HEK293 (cell line): ENCODE measurements around the gene UST.
A peak's percentile ranks its signal among the peaks of the same experiment; 100 is the strongest.

Experiments
- CTCF ChIA-PET: fragments of 350-600 bp; formaldehyde crosslinking; extraction: SDS; loops from one replicate; lab custom pipeline; 2021; ENCODE audit warnings: antibody characterized with exemption; lab: Yijun Ruan, JAX
- POLR2A ChIA-PET: fragments of 300-600 bp; formaldehyde crosslinking; extraction: SDS; loops from one replicate; lab custom pipeline; 2020; ENCODE audit warnings: antibody characterized with exemption, inconsistent platforms; lab: Yijun Ruan, JAX
- H3K27ac ChIP-seq: fragments of 200-500 bp; sonication (Bioruptor generic); 2 replicates; pipeline ENCODE4 v1.5.1; 2014; ENCODE audit warnings: low read depth, low read length, control low read depth, inconsistent platforms; ENCODE audit errors: extremely low read depth
- H3K36me3 ChIP-seq, 2 experiments: fragments of 200-500 bp in 1 of 2; sonication (Bioruptor generic) in 1 of 2; 1 replicate in 1 of 2; 2 replicates in 1 of 2; pipeline ENCODE4 v1.5.1; 2014 to 2017; ENCODE audit warnings: inconsistent platforms in 2 of 2, low read length in 2 of 2; ENCODE audit not compliant: control insufficient read depth in 2 of 2, insufficient read depth in 1 of 2
- H3K4me1 ChIP-seq: fragments of 200-500 bp; sonication (Bioruptor generic); 2 replicates; pipeline ENCODE4 v1.5.1; 2014; ENCODE audit warnings: mild to moderate bottlenecking, low read length, inconsistent platforms; ENCODE audit not compliant: control insufficient read depth, insufficient read depth
- H3K4me3 ChIP-seq: 2 replicates; pipeline ENCODE4 v1.5.1; 2011; ENCODE audit warnings: low read depth, mild to moderate bottlenecking, control low read depth, low read length, moderate library complexity
- H3K9me3 ChIP-seq: fragments of 200-500 bp; sonication (Bioruptor generic); 2 replicates; pipeline ENCODE4 v1.5.1; 2014; ENCODE audit warnings: low read depth, low read length, inconsistent platforms; ENCODE audit not compliant: control insufficient read depth, insufficient read depth
- CTCF ChIP-seq: fragments of 450-650 bp; formaldehyde crosslinking; IDR thresholded peaks from 2 replicates; pipeline ENCODE4 v1.5.1; 2016; ENCODE audit warnings: missing biosample characterization, missing genetic modification characterization
- ELK4 ChIP-seq: IDR thresholded peaks from 2 replicates; pipeline ENCODE4 v1.6.1; 2011; ENCODE audit warnings: mild to moderate bottlenecking, low read depth, low read length, borderline replicate concordance
- PRDM2 ChIP-seq: fragments of 450-650 bp; formaldehyde crosslinking; IDR thresholded peaks from 2 replicates; pipeline ENCODE4 v1.5.1; 2016; ENCODE audit warnings: missing biosample characterization, missing genetic modification characterization, borderline replicate concordance
- SETDB1 ChIP-seq: IDR thresholded peaks from one replicate; pipeline ENCODE4 v1.6.1; 2017; ENCODE audit warnings: mild to moderate bottlenecking, low read length, moderate library complexity, mixed read lengths; ENCODE audit not compliant: insufficient read length
- ZNF2 ChIP-seq: fragments of 450-650 bp; formaldehyde crosslinking; IDR thresholded peaks from 2 replicates; pipeline ENCODE4 v1.5.1; 2016; ENCODE audit warnings: missing biosample characterization, missing genetic modification characterization
- ZNF211 ChIP-seq: fragments of 450-650 bp; formaldehyde crosslinking; IDR thresholded peaks from 2 replicates; pipeline ENCODE4 v1.5.1; 2016; ENCODE audit warnings: low read depth, missing biosample characterization, missing genetic modification characterization
- ZNF23 ChIP-seq: fragments of 450-650 bp; formaldehyde crosslinking; IDR thresholded peaks from 2 replicates; pipeline ENCODE4 v1.5.1; 2016; ENCODE audit warnings: missing biosample characterization, missing genetic modification characterization, borderline replicate concordance
- ZNF416 ChIP-seq: fragments of 450-650 bp; formaldehyde crosslinking; IDR thresholded peaks from 2 replicates; pipeline ENCODE4 v1.5.1; 2016; ENCODE audit warnings: missing biosample characterization, missing genetic modification characterization
- ZNF501 ChIP-seq: fragments of 450-650 bp; formaldehyde crosslinking; IDR thresholded peaks from 2 replicates; pipeline ENCODE4 v1.5.1; 2016; ENCODE audit warnings: missing biosample characterization, missing genetic modification characterization
- ZNF555 ChIP-seq: fragments of 450-650 bp; formaldehyde crosslinking; conservative IDR thresholded peaks from 2 replicates; pipeline ENCODE4 v1.5.1; 2017; ENCODE audit warnings: missing biosample characterization, mild to moderate bottlenecking, missing genetic modification characterization, inconsistent platforms
- ZNF629 ChIP-seq: fragments of 450-650 bp; formaldehyde crosslinking; IDR thresholded peaks from 2 replicates; pipeline ENCODE4 v1.5.1; 2017; ENCODE audit warnings: missing biosample characterization, missing genetic modification characterization
- ZNF830 ChIP-seq: fragments of 450-650 bp; IDR thresholded peaks from 2 replicates; pipeline ENCODE4 v1.5.0; 2018; ENCODE audit warnings: missing biosample characterization, missing genetic modification characterization, low read depth, mild to moderate bottlenecking, moderate library complexity
- ZSCAN4 ChIP-seq: fragments of 450-650 bp; formaldehyde crosslinking; IDR thresholded peaks from 2 replicates; pipeline ENCODE4 v1.5.1; 2017; ENCODE audit warnings: missing biosample characterization, missing genetic modification characterization

UST gene

GRCh38 chr6:148999501-148999900 is 252.7 kb downstream of the UST start (continued):
- TF ChIP-seq CTCF (tag by site-specific recombination) = no peak
- TF ChIP-seq ZNF23 (tag by site-specific recombination) = no peak
- TF ChIP-seq ZNF830 (tag by site-specific recombination) = no peak
- TF ChIP-seq ZNF416 (tag by site-specific recombination) = no peak

- Histone ChIP-seq H3K9me3 (no peaks in the 10 kb centered on the region), H3K4me3 (no peak overlapping the region), H3K27ac (no peak overlapping the region), H3K36me3 (no peaks in the 10 kb centered on the region), H3K4me1 (0 out of 2 replicates have a peak, but pooled peaks cover 2% of the 10 kb centered on the region)
- TF ChIP-seq ZNF2 (tag by site-specific recombination) = no peak
- ChIA-PET CTCF (interaction anchor here (0.9 kb wide), 1 partner anchor 27 kb away, joined by 5 read pairs; no protein-coding TSS in a partner anchor), POLR2A (no interaction called here)
These were observed 253.2 kb downstream of the UST start for GRCh38 chr6:148999929-149000468.

GRCh38 chr6:149001422-149001821 is 254.6 kb downstream of the UST start:
- Histone ChIP-seq H3K27ac (no peak overlapping the region), H3K4me1 (0 out of 2 replicates have a peak, but pooled peaks cover 2% of the 10 kb centered on the region), H3K36me3 (no peaks in the 10 kb centered on the region), H3K4me3 (no peak overlapping the region), H3K9me3 (no peaks in the 10 kb centered on the region)
- ChIA-PET CTCF (no interaction called here), POLR2A (no interaction called here)
- TF ChIP-seq SETDB1 = peak; percentile 81
- no peak for TF ChIP-seq PRDM2 (tag by site-specific recombination)
- no peak for TF ChIP-seq ELK4
- no peak for TF ChIP-seq ZSCAN4 (tag by site-specific recombination)
- TF ChIP-seq ZNF501 (tag by site-specific recombination) = no peak
- no peak for TF ChIP-seq ZNF555
- TF ChIP-seq ZNF211 (tag by site-specific recombination) = no peak
- no peak for TF ChIP-seq ZNF629
